Body of pancreas (tissue), 4 donors: ENCODE measurements around the gene DLEC1.

Experiments
- POLR2A ChIP-seq, 3 donors: fragments of 450-650 bp; IDR thresholded peaks; one replicate each; pipeline ENCODE4 v1.6.1; 2016; ENCODE audit warnings: antibody characterized with exemption in 3 of 3, mild to moderate bottlenecking in 2 of 3
- TF ChIP-seq, protein P1 (sequence below), 7 experiments: fragments of 450-650 bp in 4 of 7; fragments of 200-600 bp in 3 of 7; sonication (generic) in 3 of 7; IDR thresholded peaks; one replicate each; pipeline ENCODE4 v1.5.1; 2016 to 2019; ENCODE audit warnings: antibody characterized with exemption in 7 of 7

DNA sequence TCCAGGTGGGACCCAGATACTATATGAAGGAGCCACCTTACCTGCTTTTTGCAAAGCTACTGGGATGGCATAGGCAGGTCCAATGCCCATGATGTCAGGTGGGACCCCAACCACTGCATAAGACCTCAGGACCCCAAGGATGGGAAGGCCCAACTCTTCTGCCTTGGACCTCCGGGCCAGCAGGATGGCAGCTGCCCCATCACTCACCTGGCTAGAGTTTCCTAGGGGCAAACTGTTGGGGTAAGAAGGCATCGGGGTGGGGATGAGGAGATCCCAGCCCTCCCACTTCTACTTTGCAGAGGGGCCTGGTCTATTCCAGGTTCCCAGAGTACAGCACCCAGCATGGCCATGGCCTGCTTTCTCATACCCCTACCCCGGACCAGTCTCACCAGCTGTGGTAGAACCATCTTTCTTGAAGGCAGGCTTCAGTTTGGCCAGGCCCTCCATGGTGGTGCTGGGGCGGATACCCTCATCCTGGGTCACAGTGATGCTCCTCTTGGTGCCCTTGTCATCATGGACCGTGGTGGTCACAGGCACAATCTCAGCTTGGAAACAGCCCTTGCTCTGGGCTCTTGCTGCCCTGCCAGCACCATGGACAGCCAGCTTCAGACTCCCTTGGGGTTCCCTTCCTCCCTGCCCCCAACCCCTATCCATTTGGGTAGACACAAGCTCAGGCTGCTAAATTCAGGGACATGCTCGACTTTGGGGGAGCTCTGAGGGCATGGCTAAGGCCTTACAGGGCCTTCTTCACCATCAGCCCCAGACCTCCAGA is 87.3 kb downstream of the DLEC1 start:
- TF ChIP-seq, protein P1, sequence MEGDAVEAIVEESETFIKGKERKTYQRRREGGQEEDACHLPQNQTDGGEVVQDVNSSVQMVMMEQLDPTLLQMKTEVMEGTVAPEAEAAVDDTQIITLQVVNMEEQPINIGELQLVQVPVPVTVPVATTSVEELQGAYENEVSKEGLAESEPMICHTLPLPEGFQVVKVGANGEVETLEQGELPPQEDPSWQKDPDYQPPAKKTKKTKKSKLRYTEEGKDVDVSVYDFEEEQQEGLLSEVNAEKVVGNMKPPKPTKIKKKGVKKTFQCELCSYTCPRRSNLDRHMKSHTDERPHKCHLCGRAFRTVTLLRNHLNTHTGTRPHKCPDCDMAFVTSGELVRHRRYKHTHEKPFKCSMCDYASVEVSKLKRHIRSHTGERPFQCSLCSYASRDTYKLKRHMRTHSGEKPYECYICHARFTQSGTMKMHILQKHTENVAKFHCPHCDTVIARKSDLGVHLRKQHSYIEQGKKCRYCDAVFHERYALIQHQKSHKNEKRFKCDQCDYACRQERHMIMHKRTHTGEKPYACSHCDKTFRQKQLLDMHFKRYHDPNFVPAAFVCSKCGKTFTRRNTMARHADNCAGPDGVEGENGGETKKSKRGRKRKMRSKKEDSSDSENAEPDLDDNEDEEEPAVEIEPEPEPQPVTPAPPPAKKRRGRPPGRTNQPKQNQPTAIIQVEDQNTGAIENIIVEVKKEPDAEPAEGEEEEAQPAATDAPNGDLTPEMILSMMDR (IDR thresholded peaks at IDR 0.05): no peak
- no peak for TF ChIP-seq POLR2A (IDR thresholded peaks at IDR 0.05)
